AG04450 (cell line): ENCODE results near the gene RNU11. TPM values are rescaled to one million over a fixed set of nuclear protein-coding genes. Genes with fewer than 3 reads are reported as not detected.
"Not testable (repeated sequence)": the region's sequence is repeated elsewhere in the genome, so short reads cannot be mapped to it uniquely, and the experiment has no call there.

Source experiments
- CTCF ChIA-PET: fragments of 300-600, 350-600 bp; formaldehyde crosslinking; extraction: SDS; loops from one replicate; lab custom pipeline; 2022; ENCODE audit warnings: antibody characterized with exemption, inconsistent platforms; lab: Charles Lee
- POLR2A ChIA-PET: fragments of 350-600 bp; formaldehyde crosslinking; extraction: SDS; loops from one replicate; lab custom pipeline; 2021; ENCODE audit warnings: antibody characterized with exemption, inconsistent platforms; lab: Yijun Ruan, JAX
- DNase-seq: peaks from one replicate; pipeline ENCODE4 v3.0.0-alpha.2; 2011; ENCODE audit warnings: low read depth, low spot score
- H3K27ac ChIP-seq: one replicate; pipeline ENCODE4 v1.5.1; 2012; ENCODE audit warnings: low read depth, low read length, control low read depth
- H3K27me3 ChIP-seq: one replicate; pipeline ENCODE4 v1.6.0; 2012; ENCODE audit warnings: low read length; ENCODE audit not compliant: control insufficient read depth, insufficient read depth
- H3K4me3 ChIP-seq: 2 replicates; pipeline ENCODE4 v1.5.1; 2011; ENCODE audit warnings: mild to moderate bottlenecking, low read depth, low read length, control low read depth
- H3K9me3 ChIP-seq: 2 replicates; pipeline ENCODE4 v1.5.1; 2012; ENCODE audit warnings: low read length; ENCODE audit not compliant: control insufficient read depth, insufficient read depth
- polyA plus RNA-seq: library from polyadenylated mRNA; depleted of rRNA; stranded (reverse); fragments of >200 nt; gene quantifications from 2 replicates; pipeline ENCODE4 v1.2.3, GENCODE V29; 2011
- TF ChIP-seq, protein P1 (sequence below): IDR thresholded peaks from 2 replicates; pipeline ENCODE4 v1.5.1; 2011; ENCODE audit warnings: low read depth, low read length, control low read depth, inconsistent platforms

Gene RNU11
- polyA plus RNA-seq, 1 experiment: not detected

DNA sequence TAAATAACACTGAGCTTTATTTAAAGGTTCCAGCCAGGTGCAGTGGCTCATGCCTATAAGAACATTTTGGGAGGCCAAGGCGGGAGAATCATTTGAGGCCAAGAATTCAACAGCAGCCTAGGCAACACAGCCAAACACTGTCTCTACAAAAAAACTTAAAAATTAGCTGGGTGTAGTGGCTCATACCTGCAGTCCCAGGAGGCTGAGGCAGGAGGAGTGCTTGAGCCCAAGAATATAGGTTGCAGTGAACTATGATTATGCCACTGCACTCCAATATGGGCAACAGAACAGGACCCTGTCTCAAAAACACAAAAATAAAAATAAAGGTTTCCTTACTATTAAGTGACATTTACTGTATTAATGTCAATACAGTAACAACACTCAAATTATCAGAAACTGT is 7.6 kb upstream of the RNU11 start:
- TF ChIP-seq, protein P1, sequence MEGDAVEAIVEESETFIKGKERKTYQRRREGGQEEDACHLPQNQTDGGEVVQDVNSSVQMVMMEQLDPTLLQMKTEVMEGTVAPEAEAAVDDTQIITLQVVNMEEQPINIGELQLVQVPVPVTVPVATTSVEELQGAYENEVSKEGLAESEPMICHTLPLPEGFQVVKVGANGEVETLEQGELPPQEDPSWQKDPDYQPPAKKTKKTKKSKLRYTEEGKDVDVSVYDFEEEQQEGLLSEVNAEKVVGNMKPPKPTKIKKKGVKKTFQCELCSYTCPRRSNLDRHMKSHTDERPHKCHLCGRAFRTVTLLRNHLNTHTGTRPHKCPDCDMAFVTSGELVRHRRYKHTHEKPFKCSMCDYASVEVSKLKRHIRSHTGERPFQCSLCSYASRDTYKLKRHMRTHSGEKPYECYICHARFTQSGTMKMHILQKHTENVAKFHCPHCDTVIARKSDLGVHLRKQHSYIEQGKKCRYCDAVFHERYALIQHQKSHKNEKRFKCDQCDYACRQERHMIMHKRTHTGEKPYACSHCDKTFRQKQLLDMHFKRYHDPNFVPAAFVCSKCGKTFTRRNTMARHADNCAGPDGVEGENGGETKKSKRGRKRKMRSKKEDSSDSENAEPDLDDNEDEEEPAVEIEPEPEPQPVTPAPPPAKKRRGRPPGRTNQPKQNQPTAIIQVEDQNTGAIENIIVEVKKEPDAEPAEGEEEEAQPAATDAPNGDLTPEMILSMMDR: peak; percentile 38
- CTCF ChIA-PET: interaction anchor here (1.5 kb wide), 1 partner anchor 236 kb away, joined by 9 read pairs; no protein-coding TSS in a partner anchor
- Histone ChIP-seq H3K4me3 (no peak overlapping the region), H3K9me3 (no peaks in the 10 kb centered on the region; the same call in 1 of the 2 replicates), H3K27me3 (no peaks in the 10 kb centered on the region), H3K27ac (no peak overlapping the region)
- no peak for DNase-seq
- POLR2A ChIA-PET: interaction anchor here (0.6 to 0.7 kb wide), 2 partner anchors 8 to 57 kb away, joined by 4 to 6 read pairs; partner anchors contain the start of gene RNU11

GRCh38 chr1:28642056-28642846 is 6.1 kb upstream of the RNU11 start:
- POLR2A ChIA-PET: interaction anchor here (0.9 to 3.3 kb wide), 5 partner anchors 25 to 540 kb away, joined by 4 to 41 read pairs (median 4); partner anchors contain the start of genes GMEB1, SRSF4 and YTHDF2
- no peak for DNase-seq

DNA sequence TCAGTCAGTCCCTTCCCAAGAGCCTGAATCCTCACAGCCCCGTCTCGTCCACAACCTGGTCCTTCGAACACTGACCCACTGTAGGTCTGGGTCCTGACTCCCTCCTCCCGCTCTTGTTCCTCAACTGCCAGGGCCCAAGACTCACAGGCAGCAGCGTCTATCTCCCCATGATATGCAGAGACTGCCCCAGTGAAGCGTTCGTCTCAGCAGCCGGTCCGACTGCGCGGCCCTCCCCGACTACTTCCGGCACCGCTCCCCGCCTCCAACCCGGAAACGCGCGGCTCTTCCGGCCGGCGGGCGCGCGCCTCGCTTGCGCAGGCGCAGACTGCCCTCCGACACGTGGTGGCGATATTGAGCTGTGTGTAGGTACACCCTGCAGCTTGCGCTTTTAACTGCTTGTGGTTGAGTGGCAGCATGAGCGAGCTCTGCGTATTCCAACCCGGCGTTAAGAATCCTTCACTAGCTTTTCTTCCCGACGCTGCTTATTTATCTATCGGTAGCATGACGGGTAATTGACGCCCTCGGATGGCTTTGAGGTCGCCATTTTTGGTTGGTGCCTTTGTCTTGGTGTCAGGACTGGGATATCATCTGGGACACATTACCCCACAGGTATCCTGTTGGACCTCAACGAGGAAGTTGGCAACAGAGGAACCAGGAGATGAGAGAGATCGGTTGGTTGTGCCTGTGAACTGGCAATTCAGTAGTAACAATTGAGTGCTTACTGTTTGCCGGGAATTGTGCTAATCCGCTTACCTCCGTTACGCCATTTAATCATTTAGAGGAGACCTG is 5.4 kb upstream of the RNU11 start, which contains the start of gene TAF12:
TSS of gene TAF12 (minus strand) at position 221 of the 789 bp plus-strand sequence. CDS start 20,986 bp downstream, outside the sequence.
- ChIA-PET CTCF (interaction anchor here (0.6 to 3.9 kb wide), 7 partner anchors 94 to 539 kb away, joined by 3 to 25 read pairs (median 4); partner anchors contain the start of genes SRSF4 and YTHDF2), POLR2A (interaction anchor here (0.6 to 3.3 kb wide), 22 partner anchors 24 to 1161 kb away, joined by 3 to 41 read pairs (median 4); partner anchors contain the start of genes GMEB1, SRSF4, TRNAU1AP and YTHDF2)
- peak; percentile 86 for DNase-seq
- Histone ChIP-seq H3K4me3 (peak within 1 kb of the TSS; percentile 98), H3K9me3 (no peaks in the 10 kb centered on the region; the same call in 1 of the 2 replicates), H3K27ac (peak within 1 kb of the TSS; percentile 89), H3K27me3 (no peaks in the 10 kb centered on the region)
- TF ChIP-seq, protein P1: peak; percentile 30; the same call in 1 of the 2 replicates

More at GRCh38 chr1:28642056-28642846, 6.1 kb upstream of the RNU11 start:
- Histone ChIP-seq H3K27ac (peak overlapping the region; percentile 78), H3K9me3 (no peaks in the 10 kb centered on the region; the same call in 1 of the 2 replicates), H3K27me3 (no peaks in the 10 kb centered on the region), H3K4me3 (peak overlapping the region; percentile 98)
- CTCF ChIA-PET: interaction anchor here (0.6 to 3.9 kb wide), 3 partner anchors 74 to 540 kb away, joined by 3 to 25 read pairs (median 8); partner anchors contain the start of gene SRSF4
- TF ChIP-seq, protein P1: no peak

DNA sequence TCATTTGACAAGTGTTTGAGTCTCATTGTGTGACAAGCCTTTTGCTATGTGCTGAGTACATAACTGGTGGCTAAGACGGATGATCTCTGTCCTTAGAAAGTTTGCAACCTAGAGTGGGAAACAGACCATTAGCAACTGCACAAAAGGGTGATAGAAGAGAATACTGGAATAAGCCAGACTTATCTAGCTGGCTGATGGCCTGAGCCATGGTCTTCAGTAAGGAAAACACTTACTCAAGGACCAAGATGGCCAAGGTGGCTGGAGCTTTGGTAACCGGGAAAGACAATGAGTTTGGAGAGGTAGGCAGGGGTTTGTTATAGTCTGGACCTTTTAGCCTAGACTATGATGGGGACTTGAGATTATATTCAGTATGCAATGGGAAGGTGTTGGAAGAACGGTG is 3.9 kb upstream of the RNU11 start:
- CTCF ChIA-PET: interaction anchor here (0.6 to 3.9 kb wide), 4 partner anchors 91 to 704 kb away, joined by 3 to 25 read pairs (median 4); partner anchors contain the start of gene YTHDF2
- Histone ChIP-seq H3K27ac (no peak overlapping the region), H3K4me3 (no peak overlapping the region), H3K27me3 (no peaks in the 10 kb centered on the region), H3K9me3 (no peaks in the 10 kb centered on the region; the same call in 1 of the 2 replicates)
- DNase-seq: no peak
- POLR2A ChIA-PET: interaction anchor here (0.7 to 3.3 kb wide), 6 partner anchors 24 to 130 kb away, joined by 3 to 41 read pairs (median 3); partner anchors contain the start of genes GMEB1 and YTHDF2
- TF ChIP-seq, protein P1: no peak

DNA sequence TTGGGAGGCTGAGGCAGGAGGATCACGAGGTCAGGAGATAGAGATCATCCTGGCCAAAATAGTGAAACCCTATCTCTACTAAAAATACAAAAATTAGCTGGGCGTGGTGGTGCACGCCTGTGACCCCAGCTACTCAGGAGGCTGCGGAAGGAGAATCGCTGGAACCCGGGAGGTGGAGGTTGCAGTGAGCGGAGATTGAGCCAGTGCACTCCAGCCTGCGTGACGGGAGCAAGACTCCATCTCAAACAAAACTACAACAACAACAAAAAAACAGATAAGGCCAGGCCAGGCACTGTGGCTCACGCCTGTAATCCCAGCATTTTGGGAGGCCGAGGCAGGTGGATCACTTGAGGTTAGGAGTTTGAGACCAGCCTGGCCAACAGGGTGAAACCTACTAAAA is 3.0 kb upstream of the RNU11 start:
- ChIA-PET POLR2A (interaction anchor here (1.6 kb wide), 1 partner anchor 91 kb away, joined by 10 read pairs; the partner anchor contains the start of gene YTHDF2), CTCF (interaction anchor here (3.9 kb wide), 1 partner anchor 231 kb away, joined by 25 read pairs; no protein-coding TSS in a partner anchor)
- DNase-seq, H3K27me3 ChIP-seq, H3K4me3 ChIP-seq, H3K9me3 ChIP-seq, H3K27ac ChIP-seq: not testable (repeated sequence)
